ENCODE data around the gene CKAP2L.

CKAP2L gene

DNA sequence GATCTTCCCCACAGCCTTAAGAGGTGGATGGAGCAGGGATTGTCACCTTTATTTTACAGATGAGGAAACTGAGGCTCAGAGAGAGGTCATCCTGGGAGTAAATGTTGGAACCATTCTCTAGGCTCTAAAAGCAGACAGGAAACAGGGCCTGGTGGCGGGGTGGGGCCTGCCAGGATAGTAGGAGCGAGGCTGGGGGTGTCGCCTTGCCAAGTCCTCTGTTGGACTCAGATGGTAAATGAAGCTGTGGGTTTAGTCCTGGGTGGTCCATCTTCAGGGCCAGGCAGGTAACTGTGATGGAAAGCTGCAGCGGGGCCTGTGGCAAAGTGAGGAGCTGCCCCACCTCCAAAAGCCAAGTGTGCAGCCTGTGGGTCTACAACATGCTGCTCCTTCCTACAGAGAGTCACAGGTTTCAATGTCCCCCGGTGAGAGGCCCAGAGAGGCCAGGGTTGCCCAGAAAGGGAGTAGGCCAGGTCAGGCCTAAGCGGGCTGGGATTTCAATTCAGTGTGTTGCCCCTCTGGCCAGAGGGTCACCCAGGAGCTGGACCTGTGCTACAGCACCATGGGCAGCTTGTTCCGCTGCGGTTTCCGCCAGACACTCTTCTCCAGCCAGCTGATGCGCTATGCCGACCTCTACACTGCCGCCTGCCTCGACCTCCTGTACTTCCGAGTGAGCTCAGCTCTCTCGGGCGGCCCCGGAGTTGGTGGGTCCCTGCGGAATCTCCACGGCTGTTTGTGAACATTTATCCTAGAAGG, 37.0 kb downstream of the CKAP2L start:
- TF ChIP-seq, protein P1, sequence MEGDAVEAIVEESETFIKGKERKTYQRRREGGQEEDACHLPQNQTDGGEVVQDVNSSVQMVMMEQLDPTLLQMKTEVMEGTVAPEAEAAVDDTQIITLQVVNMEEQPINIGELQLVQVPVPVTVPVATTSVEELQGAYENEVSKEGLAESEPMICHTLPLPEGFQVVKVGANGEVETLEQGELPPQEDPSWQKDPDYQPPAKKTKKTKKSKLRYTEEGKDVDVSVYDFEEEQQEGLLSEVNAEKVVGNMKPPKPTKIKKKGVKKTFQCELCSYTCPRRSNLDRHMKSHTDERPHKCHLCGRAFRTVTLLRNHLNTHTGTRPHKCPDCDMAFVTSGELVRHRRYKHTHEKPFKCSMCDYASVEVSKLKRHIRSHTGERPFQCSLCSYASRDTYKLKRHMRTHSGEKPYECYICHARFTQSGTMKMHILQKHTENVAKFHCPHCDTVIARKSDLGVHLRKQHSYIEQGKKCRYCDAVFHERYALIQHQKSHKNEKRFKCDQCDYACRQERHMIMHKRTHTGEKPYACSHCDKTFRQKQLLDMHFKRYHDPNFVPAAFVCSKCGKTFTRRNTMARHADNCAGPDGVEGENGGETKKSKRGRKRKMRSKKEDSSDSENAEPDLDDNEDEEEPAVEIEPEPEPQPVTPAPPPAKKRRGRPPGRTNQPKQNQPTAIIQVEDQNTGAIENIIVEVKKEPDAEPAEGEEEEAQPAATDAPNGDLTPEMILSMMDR (IDR thresholded peaks at IDR 0.05; ENCODE audit: low read depth, low read length), result no peak
- no peak for DNase-seq
- no peak overlapping the region for H3K4me3 ChIP-seq (ENCODE audit: low read depth, low read length)
- H3K27ac ChIP-seq, result no peak overlapping the region
- H3K36me3 ChIP-seq, result no peaks in the 10 kb centered on the region
- no peaks in the 10 kb centered on the region for H3K9me3 ChIP-seq (ENCODE audit: severe bottlenecking)
- no peaks in the 10 kb centered on the region for H3K27me3 ChIP-seq (ENCODE audit: insufficient read depth, low read depth, severe bottlenecking)

DNA sequence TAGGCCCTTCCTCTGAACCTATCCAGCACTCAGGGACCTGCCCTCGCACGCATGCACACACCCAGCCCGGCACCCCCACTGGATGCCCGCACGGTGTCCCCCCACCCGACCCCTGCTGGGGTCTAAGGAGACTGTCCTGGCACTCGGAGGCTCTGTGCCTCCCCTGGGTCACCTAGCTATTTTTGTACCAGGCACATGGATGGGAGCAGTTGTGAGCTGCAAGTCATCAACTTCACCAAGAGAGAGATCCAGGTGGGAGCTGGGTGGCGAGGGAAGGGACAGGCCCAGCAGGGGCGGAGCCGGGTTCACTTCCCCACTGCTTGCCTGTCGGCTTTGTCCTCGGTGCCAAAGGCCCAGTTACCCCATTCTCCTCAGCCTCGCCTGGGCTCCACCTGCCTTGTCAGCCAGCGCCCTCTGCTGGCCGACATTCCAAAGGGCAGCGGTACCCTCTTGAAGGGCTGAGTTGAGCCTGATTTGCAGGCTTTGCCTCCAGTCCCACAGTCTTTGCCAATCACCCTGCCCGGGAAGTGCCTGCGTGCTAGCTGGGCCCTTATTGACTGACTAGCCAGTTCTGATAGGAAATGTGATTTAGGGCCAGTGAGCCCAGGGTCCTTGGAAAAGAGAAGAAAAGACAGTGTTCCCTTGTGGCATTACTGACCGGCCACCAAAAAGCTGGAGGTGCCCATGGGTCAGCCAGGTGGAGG, 37.8 kb downstream of the CKAP2L start:
- Histone ChIP-seq H3K9me3 (ENCODE audit: severe bottlenecking) (no peaks in the 10 kb centered on the region), H3K27me3 (ENCODE audit: insufficient read depth, low read depth, severe bottlenecking) (no peaks in the 10 kb centered on the region), H3K36me3 (no peaks in the 10 kb centered on the region), H3K27ac (no peak overlapping the region), H3K4me3 (ENCODE audit: low read depth, low read length) (no peak overlapping the region)
- peak; percentile 91 for DNase-seq
- TF ChIP-seq, protein P1 (IDR thresholded peaks at IDR 0.05; ENCODE audit: low read depth, low read length), result peak; percentile 96

DNA sequence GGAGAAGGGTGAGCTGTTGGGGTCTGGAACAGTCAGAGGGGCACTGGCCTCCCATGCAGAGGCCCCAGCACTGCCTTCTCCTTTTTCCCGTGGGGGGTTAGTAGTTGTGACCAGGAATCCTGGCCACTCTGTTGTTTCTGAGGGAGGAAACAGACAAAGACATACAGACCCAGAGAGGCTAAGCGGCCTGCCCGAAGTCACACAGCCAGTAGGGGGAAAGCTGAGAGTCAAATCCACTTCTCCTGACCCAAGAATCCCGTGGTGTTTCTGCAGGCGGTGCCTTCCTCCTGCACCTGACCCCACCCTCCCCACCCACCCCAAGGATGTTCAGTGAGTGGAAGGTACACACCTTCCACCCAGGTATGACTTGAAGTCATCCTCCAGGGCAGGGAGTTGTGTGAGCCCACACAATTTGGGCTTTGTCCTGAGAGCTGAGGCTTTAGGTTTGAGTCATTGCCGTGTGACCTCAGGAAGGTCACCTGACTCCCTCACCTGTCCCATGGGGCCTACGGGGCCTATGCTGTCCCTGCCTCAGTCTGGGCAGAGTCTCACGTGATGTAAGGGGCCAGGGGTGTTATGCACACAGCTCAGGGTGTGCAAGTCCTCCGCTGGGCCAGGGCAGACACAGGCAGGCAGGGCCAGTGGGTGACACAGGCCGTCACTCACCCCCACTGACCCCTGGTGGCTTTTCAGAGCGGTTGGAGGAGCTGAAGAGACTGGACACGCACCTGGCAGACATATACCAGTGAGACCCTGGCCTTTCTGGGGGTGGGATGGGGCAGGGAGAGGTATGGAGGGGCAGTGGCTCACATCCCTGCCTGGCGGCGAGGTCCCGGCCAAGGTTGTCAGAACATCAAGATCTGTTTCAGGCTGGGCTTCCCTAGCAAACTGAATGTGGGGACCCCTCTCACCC, 38.6 kb downstream of the CKAP2L start:
- DNase-seq, result no peak
- no peaks in the 10 kb centered on the region for H3K36me3 ChIP-seq
- H3K4me3 ChIP-seq (ENCODE audit: low read depth, low read length), result no peak overlapping the region
- no peak overlapping the region for H3K27ac ChIP-seq
- TF ChIP-seq, protein P1 (IDR thresholded peaks at IDR 0.05; ENCODE audit: low read depth, low read length), result no peak
- H3K27me3 ChIP-seq (ENCODE audit: insufficient read depth, low read depth, severe bottlenecking), result no peaks in the 10 kb centered on the region
- no peaks in the 10 kb centered on the region for H3K9me3 ChIP-seq (ENCODE audit: severe bottlenecking)

DNA sequence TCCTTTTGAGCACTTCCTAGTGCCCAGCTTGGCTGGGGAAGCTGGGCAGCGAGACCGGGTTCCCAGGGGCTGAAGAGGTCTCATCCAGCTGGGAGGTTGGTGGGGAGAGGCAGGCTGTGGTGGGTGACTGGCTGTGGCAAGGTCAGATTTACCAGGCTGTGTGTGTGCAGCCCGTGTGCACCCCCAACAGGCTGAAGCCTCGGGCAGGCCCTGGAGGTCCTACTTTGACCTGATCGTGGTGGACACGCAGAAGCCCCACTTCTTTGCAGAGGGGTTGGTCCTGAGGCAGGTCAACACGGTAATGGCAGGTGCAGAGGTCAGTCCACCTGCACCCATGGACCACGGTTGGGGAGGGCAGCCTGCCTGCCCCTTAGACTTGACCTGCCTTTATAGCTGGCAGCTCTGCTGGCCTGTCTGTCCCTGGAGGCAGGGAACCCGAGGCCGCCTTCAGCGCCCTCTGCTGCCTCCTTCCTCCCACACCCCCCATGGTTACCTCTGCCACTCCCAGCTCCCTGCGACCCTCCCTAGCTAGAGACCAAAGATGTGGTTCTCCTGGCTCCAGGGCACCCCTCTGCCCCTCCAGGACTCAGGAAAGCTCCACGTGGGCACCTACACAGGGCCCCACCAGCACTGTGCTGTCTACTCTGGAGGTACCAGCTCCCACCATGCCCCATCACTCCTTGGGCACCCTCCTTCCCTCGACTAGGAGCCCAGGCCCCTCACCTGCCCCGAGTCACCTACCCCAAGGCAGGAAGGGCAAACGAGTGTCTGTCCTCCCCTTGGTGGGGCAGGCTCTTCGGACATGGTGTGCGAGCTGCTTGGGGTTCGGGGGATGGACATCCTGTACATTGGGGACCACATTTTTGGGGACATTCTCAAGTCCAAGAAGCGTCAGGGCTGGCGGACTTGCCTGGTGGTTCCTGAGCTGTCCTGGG, 39.6 kb downstream of the CKAP2L start:
- no peaks in the 10 kb centered on the region for H3K36me3 ChIP-seq
- H3K27ac ChIP-seq, result no peak overlapping the region
- H3K9me3 ChIP-seq (ENCODE audit: severe bottlenecking), result no peaks in the 10 kb centered on the region
- no peak overlapping the region for H3K4me3 ChIP-seq (ENCODE audit: low read depth, low read length)
- DNase-seq, result peak; percentile 46
- TF ChIP-seq, protein P1 (IDR thresholded peaks at IDR 0.05; ENCODE audit: low read depth, low read length), result peak; percentile 59
- no peaks in the 10 kb centered on the region for H3K27me3 ChIP-seq (ENCODE audit: insufficient read depth, low read depth, severe bottlenecking)

DNA sequence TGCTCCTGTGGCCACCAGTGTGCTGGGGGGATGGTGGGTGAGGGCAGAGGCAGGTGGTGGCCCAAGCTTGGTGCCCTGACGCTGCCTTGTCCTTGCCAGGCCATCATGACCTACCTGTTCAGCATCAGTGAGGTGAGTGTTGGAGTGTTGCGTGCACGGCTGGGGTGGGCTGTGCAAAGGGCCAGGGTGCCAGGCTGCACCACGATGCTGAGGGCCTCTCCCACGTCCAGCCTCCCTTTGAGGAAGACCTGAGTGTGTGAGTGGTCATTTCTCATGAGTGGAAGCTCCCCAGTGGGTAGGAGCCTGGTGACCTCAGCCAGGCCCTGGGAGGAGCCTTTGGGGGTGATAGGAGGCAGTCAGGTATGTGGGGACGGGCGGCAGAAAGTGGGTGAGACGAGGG, 40.4 kb downstream of the CKAP2L start:
- Histone ChIP-seq H3K4me3 (ENCODE audit: low read depth, low read length) (no peak overlapping the region), H3K9me3 (ENCODE audit: severe bottlenecking) (no peaks in the 10 kb centered on the region), H3K36me3 (no peaks in the 10 kb centered on the region), H3K27ac (no peak overlapping the region), H3K27me3 (ENCODE audit: insufficient read depth, low read depth, severe bottlenecking) (no peaks in the 10 kb centered on the region)
- TF ChIP-seq, protein P1 (IDR thresholded peaks at IDR 0.05; ENCODE audit: low read depth, low read length), result no peak
- DNase-seq, result no peak

Data from WERI-Rb-1 (cell line).